GM10248 (cell line): ENCODE measurements around the gene PRMT9.

Source experiments
- CTCF ChIA-PET: fragments of 300-600 bp; sonication (Branson Sonifier 250); formaldehyde crosslinking; extraction: SDS; loops from one replicate; lab custom pipeline; 2021; ENCODE audit warnings: antibody characterized with exemption; lab: Yijun Ruan, JAX
- POLR2A ChIA-PET: fragments of 350-650 bp; sonication (Branson Sonifier 250); formaldehyde crosslinking; extraction: SDS; loops from one replicate; lab custom pipeline; 2020; ENCODE audit warnings: antibody characterized with exemption; lab: Yijun Ruan, JAX
- DNase-seq: peaks from one replicate; pipeline ENCODE4 v3.0.0; 2012; ENCODE audit errors: extremely low spot score
- CTCF ChIP-seq: IDR thresholded peaks from 2 replicates; pipeline ENCODE4 v1.5.1; 2012; ENCODE audit warnings: mild to moderate bottlenecking, low read depth; ENCODE audit errors: extremely low read depth, missing control alignments, control extremely low read depth

Gene PRMT9

GRCh38 chr4:147633113-147633512 is 50.9 kb downstream of the PRMT9 start:
- no peak for DNase-seq
- ChIA-PET CTCF (interaction anchor here (1.5 to 2.7 kb wide), 5 partner anchors 9 to 233 kb away, joined by 3 to 10 read pairs (median 6); partner anchors contain the start of gene TMEM184C), POLR2A (no interaction called here)
- TF ChIP-seq CTCF: no peak

- POLR2A ChIA-PET: no interaction called here
- CTCF ChIA-PET: interaction anchor here (1.3 to 1.9 kb wide), 7 partner anchors 9 to 236 kb away, joined by 3 to 9 read pairs (median 4); partner anchors contain the start of gene TMEM184C
- no peak for DNase-seq
- no peak for TF ChIP-seq CTCF
Measured at GRCh38 chr4:147629783-147630730, 53.9 kb downstream of the PRMT9 start.

- POLR2A ChIA-PET: no interaction called here
- no peak for TF ChIP-seq CTCF
- DNase-seq: no peak
- CTCF ChIA-PET: interaction anchor here (1.2 to 1.9 kb wide), 4 partner anchors 8 to 238 kb away, joined by 3 to 9 read pairs (median 6); partner anchors contain the start of gene TMEM184C
Measured at GRCh38 chr4:147628415-147628814, 55.5 kb downstream of the PRMT9 start.

- POLR2A ChIA-PET: no interaction called here
- no peak for TF ChIP-seq CTCF
- no peak for DNase-seq
- CTCF ChIA-PET: interaction anchor here (1.0 to 2.6 kb wide), 6 partner anchors 11 to 239 kb away, joined by 3 to 18 read pairs (median 3); partner anchors contain the start of gene TMEM184C
Measured at GRCh38 chr4:147626903-147627302, 57.1 kb downstream of the PRMT9 start.

GRCh38 chr4:147625733-147626132 is 58.2 kb downstream of the PRMT9 start:
- no peak for TF ChIP-seq CTCF
- CTCF ChIA-PET: interaction anchor here (1.3 to 2.6 kb wide), 5 partner anchors 8 to 240 kb away, joined by 3 to 18 read pairs (median 6); partner anchors contain the start of gene TMEM184C
- POLR2A ChIA-PET: no interaction called here
- DNase-seq: no peak

- ChIA-PET POLR2A (no interaction called here), CTCF (interaction anchor here (1.8 to 2.8 kb wide), 2 partner anchors 8 to 246 kb away, joined by 5 to 9 read pairs; no protein-coding TSS in a partner anchor)
- no peak for TF ChIP-seq CTCF
- DNase-seq: no peak
Measured at GRCh38 chr4:147620315-147620714, 63.6 kb downstream of the PRMT9 start.
